HFFc6 (cell line): ENCODE measurements around the gene GNAT3. TPM values are rescaled to one million over a fixed set of nuclear protein-coding genes. Genes with fewer than 3 reads are reported as not detected.

Source experiments
- DNase-seq: peaks from one replicate; pipeline ENCODE4 v3.0.0-alpha.2; 2018
- H3K27ac Mint-ChIP-seq: 2 replicates; pipeline ENCODE4 v1.8.0; 2020; ENCODE audit warnings: mild to moderate bottlenecking, mixed read lengths
- H3K27me3 Mint-ChIP-seq: 2 replicates; pipeline ENCODE4 v1.8.0; 2021; ENCODE audit warnings: mild to moderate bottlenecking, moderate library complexity, mixed read lengths; ENCODE audit not compliant: insufficient read depth
- H3K36me3 Mint-ChIP-seq: 2 replicates; pipeline ENCODE4 v1.8.0; 2021; ENCODE audit warnings: low read depth, mixed read lengths
- H3K4me1 Mint-ChIP-seq: 2 replicates; pipeline ENCODE4 v1.8.0; 2020; ENCODE audit warnings: low read depth, mixed read lengths
- H3K4me3 Mint-ChIP-seq: 2 replicates; pipeline ENCODE4 v1.8.0; 2020; ENCODE audit warnings: mild to moderate bottlenecking, moderate library complexity, mixed read lengths
- H3K9me3 Mint-ChIP-seq: 2 replicates; pipeline ENCODE4 v1.8.0; 2020; ENCODE audit warnings: mild to moderate bottlenecking, mixed read lengths
- CTCF ChIP-seq: fragments of 200-600 bp; sonication (generic); IDR thresholded peaks from 2 replicates; pipeline ENCODE4 v1.5.0; 2021; ENCODE audit warnings: antibody characterized with exemption, mild to moderate bottlenecking
- total RNA-seq, 6 experiments: library from RNA; stranded (reverse); fragmentation: NEBNext Ultra II Directional; extraction: Animal tissue kit (Norgen Biotek cat#: 25700); gene quantifications; 2 replicates in 1 of 6; 3 replicates in 5 of 6; pipeline ENCODE4 v1.2.3, GENCODE V29; 2021

Gene GNAT3
- total RNA-seq, 6 experiments from 2014 or later: 0.26 TPM; not detected in 5

- no peak overlapping the region for H3K4me3 Mint-ChIP-seq
- no peaks in the 10 kb centered on the region for H3K9me3 Mint-ChIP-seq
- H3K27ac Mint-ChIP-seq: no peak overlapping the region
- no peak for TF ChIP-seq CTCF
- DNase-seq: no peak
- H3K27me3 Mint-ChIP-seq: no peaks in the 10 kb centered on the region
- 0 out of 2 replicates have a peak, but pooled peaks cover 7% of the 10 kb centered on the region for H3K36me3 Mint-ChIP-seq
- peaks cover 49% of the 10 kb centered on the region for H3K4me1 Mint-ChIP-seq
Observed at GRCh38 chr7:80482950-80483349, 28.9 kb downstream of the GNAT3 start.

- Mint-ChIP-seq H3K36me3 (0 out of 2 replicates have a peak, but pooled peaks cover 7% of the 10 kb centered on the region), H3K4me1 (peaks cover 54% of the 10 kb centered on the region), H3K27ac (peak overlapping the region; percentile 82), H3K9me3 (no peaks in the 10 kb centered on the region), H3K4me3 (peak overlapping the region; percentile 48), H3K27me3 (no peaks in the 10 kb centered on the region)
- peak; percentile 64 for DNase-seq
- no peak for TF ChIP-seq CTCF
Observed at GRCh38 chr7:80481196-80481884, 30.5 kb downstream of the GNAT3 start.

- H3K27ac Mint-ChIP-seq: peak overlapping the region; percentile 82
- H3K36me3 Mint-ChIP-seq: 0 out of 2 replicates have a peak, but pooled peaks cover 7% of the 10 kb centered on the region
- no peaks in the 10 kb centered on the region for H3K27me3 Mint-ChIP-seq
- peak overlapping the region; percentile 48; the same call in 1 of the 2 replicates for H3K4me3 Mint-ChIP-seq
- H3K9me3 Mint-ChIP-seq: no peaks in the 10 kb centered on the region
- DNase-seq: no peak
- no peak for TF ChIP-seq CTCF
- H3K4me1 Mint-ChIP-seq: peaks cover 60% of the 10 kb centered on the region
Observed at GRCh38 chr7:80480566-80480965, 31.3 kb downstream of the GNAT3 start.

GRCh38 chr7:80478683-80479082, 33.2 kb downstream of the GNAT3 start:
- Mint-ChIP-seq H3K9me3 (no peaks in the 10 kb centered on the region), H3K36me3 (0 out of 2 replicates have a peak, but pooled peaks cover 7% of the 10 kb centered on the region), H3K27ac (peak overlapping the region; percentile 37), H3K4me1 (peaks cover 60% of the 10 kb centered on the region), H3K27me3 (no peaks in the 10 kb centered on the region), H3K4me3 (no peak overlapping the region)
- peak; percentile 61 for DNase-seq
- no peak for TF ChIP-seq CTCF

GRCh38 chr7:80476035-80476434, 35.8 kb downstream of the GNAT3 start:
- no peak overlapping the region for H3K4me3 Mint-ChIP-seq
- peaks cover 68% of the 10 kb centered on the region for H3K4me1 Mint-ChIP-seq
- H3K36me3 Mint-ChIP-seq: 0 out of 2 replicates have a peak, but pooled peaks cover 3% of the 10 kb centered on the region
- no peak for DNase-seq
- no peaks in the 10 kb centered on the region for H3K27me3 Mint-ChIP-seq
- no peaks in the 10 kb centered on the region for H3K9me3 Mint-ChIP-seq
- TF ChIP-seq CTCF: no peak
- no peak overlapping the region for H3K27ac Mint-ChIP-seq
